Body of pancreas (tissue), 4 donors: ENCODE measurements around the gene IL1F10.

ENCODE experiments used
- CTCF ChIP-seq, 7 experiments: fragments of 450-650 bp in 4 of 7; fragments of 200-600 bp in 3 of 7; sonication (generic) in 3 of 7; IDR thresholded peaks; one replicate each; pipeline ENCODE4 v1.5.1; 2016 to 2019; ENCODE audit warnings: antibody characterized with exemption in 7 of 7
- POLR2A ChIP-seq, 3 donors: fragments of 450-650 bp; IDR thresholded peaks; one replicate each; pipeline ENCODE4 v1.6.1; 2016; ENCODE audit warnings: antibody characterized with exemption in 3 of 3, mild to moderate bottlenecking in 2 of 3

- TF ChIP-seq CTCF (IDR thresholded peaks at IDR 0.05): no peak
- TF ChIP-seq POLR2A (IDR thresholded peaks at IDR 0.05): no peak
Observed at GRCh38 chr2:113075600-113075999, 7.8 kb downstream of the IL1F10 start.
